ES-I3 (cell line): Measurements from ENCODE around the gene EDN2.

Source experiments
- H3K36me3 ChIP-seq: 2 replicates; pipeline ENCODE4 v1.6.1; 2013; ENCODE audit warnings: mild to moderate bottlenecking, low read length, control low read depth, moderate library complexity; ENCODE audit not compliant: insufficient read depth
- H3K4me1 ChIP-seq: 2 replicates; pipeline ENCODE4 v1.6.1; 2013; ENCODE audit warnings: mild to moderate bottlenecking, control low read depth, low read length; ENCODE audit not compliant: insufficient read depth
- H3K9ac ChIP-seq: 2 replicates; pipeline ENCODE4 v1.6.1; 2013; ENCODE audit warnings: low read depth, mild to moderate bottlenecking, low read length, moderate library complexity
- H3K9me3 ChIP-seq: 2 replicates; pipeline ENCODE4 v1.6.1; 2013; ENCODE audit warnings: mild to moderate bottlenecking, low read length, moderate library complexity; ENCODE audit not compliant: control insufficient read depth, insufficient read depth

EDN2 gene

DNA sequence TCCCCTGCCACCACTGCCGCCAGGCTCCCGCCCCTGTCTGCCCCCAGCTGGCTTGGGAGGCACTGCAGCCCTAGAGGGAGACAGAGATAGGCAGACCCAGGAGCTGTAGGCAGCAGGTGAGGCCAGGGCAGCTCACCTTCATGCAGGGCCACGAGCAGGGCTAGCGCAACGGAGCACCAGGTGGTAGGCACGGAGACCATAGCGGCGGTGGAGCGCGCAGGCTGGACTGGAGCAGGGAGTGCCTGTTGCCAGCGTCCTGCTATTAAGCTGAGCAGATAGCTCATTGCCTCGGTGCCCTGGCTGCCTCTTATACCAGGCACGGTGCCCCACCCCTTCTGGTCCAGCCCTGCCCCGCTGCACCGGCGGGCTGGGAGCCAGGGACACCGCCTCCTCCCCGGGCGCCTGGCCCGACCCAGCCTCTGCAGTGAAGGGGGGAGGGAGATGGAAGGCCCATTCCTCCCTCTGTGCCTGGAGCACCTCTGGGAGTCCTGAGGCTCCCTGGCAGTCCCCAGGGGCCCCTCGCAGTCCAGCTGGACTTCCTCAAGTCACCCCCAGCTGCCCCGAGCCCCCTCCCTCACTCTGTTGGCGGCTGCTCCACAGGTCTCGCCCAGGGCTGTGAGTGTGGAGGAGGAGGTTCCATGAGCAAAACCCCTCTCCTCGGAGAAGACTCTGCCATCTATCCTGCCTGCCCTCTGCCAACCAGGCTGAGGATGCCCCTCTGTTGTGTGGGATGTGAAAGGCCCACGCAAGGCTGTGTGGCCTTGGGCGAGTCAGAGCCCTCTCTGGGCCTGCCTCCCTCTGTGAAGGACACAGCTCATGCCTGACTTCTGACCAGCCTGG is at the start of gene EDN2:
EDN2 (minus strand) TSS at position 282 of the 840 bp plus-strand sequence; CDS start at position 200, 82 bp downstream.
- H3K36me3 ChIP-seq = no peaks in the 10 kb centered on the region
- no peak within 1 kb of the TSS for H3K9ac ChIP-seq
- peaks cover 30% of the 10 kb centered on the region for H3K4me1 ChIP-seq
- no peaks in the 10 kb centered on the region for H3K9me3 ChIP-seq

DNA sequence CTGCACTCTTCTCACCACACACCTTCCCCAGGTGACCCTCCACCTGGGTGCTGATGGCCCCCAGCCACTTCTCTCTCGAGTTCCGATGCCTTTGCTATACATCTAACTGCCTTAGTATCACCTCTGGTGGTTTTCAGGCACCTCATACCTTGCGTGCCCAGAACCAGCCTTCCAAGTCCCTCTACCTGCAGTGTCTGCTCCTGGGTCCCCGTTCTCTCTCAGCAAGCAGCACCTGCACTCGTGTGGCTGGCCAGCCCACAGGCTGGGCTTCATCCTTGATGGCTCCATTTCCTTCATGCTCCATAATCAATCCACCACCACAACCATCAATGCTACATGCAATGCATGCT is 49.2 kb upstream of the EDN2 start:
- Histone ChIP-seq H3K4me1 (no peaks in the 10 kb centered on the region), H3K36me3 (no peaks in the 10 kb centered on the region), H3K9me3 (no peaks in the 10 kb centered on the region), H3K9ac (no peak overlapping the region)

GRCh38 chr1:41533016-41533730 is 48.7 kb upstream of the EDN2 start:
- Histone ChIP-seq H3K9ac (no peak overlapping the region), H3K36me3 (no peaks in the 10 kb centered on the region), H3K4me1 (no peaks in the 10 kb centered on the region), H3K9me3 (no peaks in the 10 kb centered on the region)

DNA sequence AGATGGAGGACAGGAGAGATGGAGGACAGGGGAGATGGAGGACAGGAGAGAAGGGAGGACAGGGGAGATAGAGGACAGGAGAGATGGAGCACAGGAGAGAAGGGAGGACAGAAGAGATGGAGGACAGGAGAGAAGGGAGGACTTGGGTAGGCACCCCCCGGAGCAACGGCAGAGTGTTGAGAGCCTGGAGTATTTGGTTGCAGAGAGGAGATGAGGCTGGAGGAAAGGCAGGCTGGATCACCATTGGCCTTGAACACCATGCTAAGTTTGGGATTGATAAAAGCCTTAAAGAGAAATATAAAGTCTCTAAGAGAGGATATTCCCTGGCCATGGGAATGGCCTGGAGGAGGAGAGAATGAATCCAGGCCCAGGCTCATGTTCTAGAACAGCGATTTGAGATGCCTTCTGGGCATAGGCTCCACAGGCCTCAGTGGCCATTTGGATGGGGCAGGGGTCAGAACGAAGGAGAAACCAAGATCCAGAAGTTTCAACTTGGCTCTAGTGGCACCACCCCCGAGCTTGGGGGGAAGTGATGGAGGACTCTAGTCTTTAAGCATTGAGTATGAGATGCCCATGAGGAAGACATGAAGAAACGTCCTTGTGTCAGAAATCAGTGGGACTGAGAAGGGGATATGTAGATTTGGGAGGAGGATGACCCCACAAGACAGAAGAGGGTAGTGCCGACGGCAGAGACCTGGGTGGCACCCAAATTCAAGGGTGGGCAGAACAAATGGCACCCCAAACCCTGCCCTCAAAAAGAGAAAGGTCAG is 47.9 kb upstream of the EDN2 start:
- Histone ChIP-seq H3K4me1 (no peaks in the 10 kb centered on the region), H3K36me3 (no peaks in the 10 kb centered on the region), H3K9ac (no peak overlapping the region), H3K9me3 (no peaks in the 10 kb centered on the region)

- Histone ChIP-seq H3K9ac (no peak overlapping the region), H3K9me3 (no peaks in the 10 kb centered on the region), H3K36me3 (no peaks in the 10 kb centered on the region), H3K4me1 (no peaks in the 10 kb centered on the region)
These were observed 45.9 kb upstream of the EDN2 start for GRCh38 chr1:41530411-41530810.

DNA sequence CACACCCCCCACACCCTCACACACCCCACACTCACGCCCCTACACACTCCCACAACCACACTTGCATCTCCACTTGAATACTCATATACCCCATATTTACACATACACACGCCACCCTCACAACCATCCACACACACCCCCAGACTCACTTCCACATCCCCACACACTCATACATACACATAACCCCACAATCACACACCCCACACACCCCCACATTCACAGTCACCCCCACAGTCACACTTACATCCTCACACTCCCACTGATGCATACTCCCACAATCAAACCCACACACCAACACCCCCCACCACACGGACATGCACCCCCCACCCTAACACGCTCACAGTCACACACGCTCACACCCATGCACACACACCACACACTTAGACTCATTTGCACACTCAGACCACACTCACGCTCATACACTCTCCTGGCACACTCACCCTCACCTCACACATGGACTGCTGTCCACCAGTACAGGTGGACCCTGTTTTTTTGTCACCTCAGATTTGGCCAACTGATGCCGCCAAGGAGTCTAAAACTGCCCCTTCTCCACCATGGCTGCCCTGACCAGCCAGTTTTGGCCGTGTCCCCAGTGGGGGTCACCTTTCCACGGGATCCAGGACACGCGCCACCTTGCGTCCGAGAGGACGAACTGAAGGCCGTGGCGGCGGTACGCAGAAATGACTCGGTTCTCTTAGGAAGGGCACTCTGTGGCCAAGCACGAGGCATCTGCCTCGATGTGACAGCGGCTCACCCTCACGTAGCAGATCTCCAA is 45.3 kb upstream of the EDN2 start:
- no peaks in the 10 kb centered on the region for H3K36me3 ChIP-seq
- no peaks in the 10 kb centered on the region for H3K4me1 ChIP-seq
- H3K9ac ChIP-seq = no peak overlapping the region
- no peaks in the 10 kb centered on the region for H3K9me3 ChIP-seq

GRCh38 chr1:41528726-41529605 is 44.5 kb upstream of the EDN2 start:
- H3K4me1 ChIP-seq = no peaks in the 10 kb centered on the region
- H3K9ac ChIP-seq = no peak overlapping the region
- no peaks in the 10 kb centered on the region for H3K36me3 ChIP-seq

DNA sequence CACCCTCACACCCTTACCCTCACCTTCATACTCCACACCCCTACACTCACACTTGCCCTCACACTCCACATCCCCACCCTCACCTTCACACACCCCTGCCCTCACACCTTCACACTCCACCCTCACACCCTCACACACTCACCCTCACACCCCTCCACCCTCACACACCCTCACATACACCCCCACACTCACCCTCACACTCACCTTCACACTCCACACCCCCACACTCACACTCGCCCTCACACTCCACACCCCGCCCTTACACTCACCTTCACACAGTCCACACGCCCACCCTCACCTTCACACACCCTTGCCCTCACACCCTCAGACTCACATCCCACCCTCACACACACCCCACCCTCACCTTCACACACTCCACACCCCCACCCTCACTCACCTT is 43.6 kb upstream of the EDN2 start:
- H3K9me3 ChIP-seq = no peaks in the 10 kb centered on the region
- H3K4me1 ChIP-seq = no peaks in the 10 kb centered on the region
- H3K36me3 ChIP-seq = no peaks in the 10 kb centered on the region
- no peak overlapping the region for H3K9ac ChIP-seq

More at GRCh38 chr1:41528726-41529605, 44.5 kb upstream of the EDN2 start:
- H3K9me3 ChIP-seq = no peaks in the 10 kb centered on the region

DNA sequence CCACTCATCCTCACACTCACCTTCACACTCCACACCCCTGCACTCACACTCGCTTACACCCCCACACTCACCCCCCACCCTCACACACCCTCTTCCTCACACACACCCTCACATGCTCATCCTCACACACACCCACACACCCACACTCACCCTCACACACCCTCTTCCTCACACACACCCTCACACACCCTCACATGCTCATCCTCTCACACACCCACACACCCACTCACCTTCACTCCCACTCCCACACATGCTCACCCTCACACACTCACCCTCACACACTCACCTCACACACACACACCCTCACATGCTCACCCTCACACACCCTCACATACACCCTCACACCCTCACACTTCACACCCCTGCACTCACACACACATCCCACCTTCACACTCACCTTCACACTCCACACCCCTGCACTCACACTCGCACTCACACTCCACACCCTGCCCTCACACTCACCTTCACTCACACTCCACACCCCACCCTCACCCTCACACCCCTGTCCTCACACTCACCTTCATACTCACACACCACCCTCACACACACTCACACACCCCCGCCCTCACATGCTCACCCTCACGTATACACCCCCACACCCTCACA is 42.6 kb upstream of the EDN2 start:
- H3K36me3 ChIP-seq = no peaks in the 10 kb centered on the region
- H3K9ac ChIP-seq = no peak overlapping the region
- no peaks in the 10 kb centered on the region; the same call in 1 of the 2 replicates for H3K4me1 ChIP-seq
- H3K9me3 ChIP-seq = no peaks in the 10 kb centered on the region

GRCh38 chr1:41525891-41526587 is 41.6 kb upstream of the EDN2 start:
- H3K4me1 ChIP-seq = no peaks in the 10 kb centered on the region; the same call in 1 of the 2 replicates
- no peaks in the 10 kb centered on the region for H3K9me3 ChIP-seq
- H3K36me3 ChIP-seq = no peaks in the 10 kb centered on the region
- H3K9ac ChIP-seq = no peak overlapping the region

DNA sequence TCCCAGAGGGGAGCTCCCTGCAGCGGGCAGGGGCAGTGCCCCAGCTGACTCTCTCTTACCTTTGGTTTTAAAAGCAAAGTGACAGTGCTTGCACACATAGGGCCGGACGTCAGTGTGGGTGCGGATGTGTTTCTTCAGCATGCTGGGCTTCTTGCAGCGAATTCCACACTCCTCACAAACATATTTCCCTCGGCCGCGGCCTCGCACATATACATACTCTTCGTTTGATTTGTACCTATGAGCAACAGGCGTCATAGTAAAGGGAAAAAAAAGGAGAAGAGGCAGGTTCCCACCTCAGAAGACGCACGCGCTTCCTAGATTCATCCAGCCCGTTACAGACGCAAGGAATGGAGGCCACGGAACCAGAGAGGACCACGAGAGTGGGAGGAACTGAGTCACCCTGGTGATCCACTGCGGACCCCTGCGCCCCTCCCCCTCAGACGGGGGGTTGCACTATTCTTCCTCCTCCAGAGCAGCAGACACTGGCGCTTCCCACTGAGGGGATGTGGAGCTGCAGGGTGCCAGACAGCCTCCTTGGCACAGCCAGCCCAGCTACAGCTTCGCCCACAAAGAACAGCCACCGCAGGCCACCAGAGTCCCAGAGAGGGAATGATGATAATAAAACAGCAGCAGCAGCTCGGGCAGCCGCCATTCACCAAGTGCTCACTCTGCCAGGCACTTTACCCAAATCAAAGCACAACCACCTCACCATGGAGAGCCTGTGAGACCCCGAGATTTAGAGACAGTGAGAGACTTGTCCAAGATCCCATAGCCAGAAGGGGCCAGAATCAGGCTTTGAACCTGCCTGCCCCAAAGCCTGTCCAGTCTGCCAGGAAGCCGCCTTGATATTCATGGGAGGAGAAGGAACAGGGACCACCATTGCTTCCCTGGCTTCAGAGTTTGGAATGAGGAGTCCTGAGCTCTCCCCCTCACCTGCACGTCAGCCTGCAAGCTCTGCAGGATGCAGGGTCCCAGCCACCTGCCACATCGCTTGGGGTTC is 40.5 kb upstream of the EDN2 start:
- Histone ChIP-seq H3K9me3 (no peaks in the 10 kb centered on the region), H3K36me3 (no peaks in the 10 kb centered on the region), H3K4me1 (no peaks in the 10 kb centered on the region; the same call in 1 of the 2 replicates), H3K9ac (no peak overlapping the region)
